HL-60 (cell line): ENCODE results near the gene TRIM9.

Experiments
- DNase-seq, 2 experiments: peaks; one replicate each; pipeline ENCODE4 v3.0.0-alpha.2; 2010 to 2020; ENCODE audit warnings: low read depth in 1 of 2, low spot score in 1 of 2
- H3K27ac ChIP-seq: fragments of 250-450 bp; sonication (Bioruptor Pico); replicated peaks from 2 replicates; pipeline ENCODE4 v1.5.1; 2020; ENCODE audit warnings: mild to moderate bottlenecking, moderate library complexity
- H3K27me3 ChIP-seq: fragments of 250-450 bp; sonication (Bioruptor Pico); 2 replicates; pipeline ENCODE4 v1.5.1; 2021; ENCODE audit warnings: mild to moderate bottlenecking, moderate library complexity; ENCODE audit not compliant: insufficient read depth, poor library complexity, severe bottlenecking
- H3K4me3 ChIP-seq: replicated peaks from 2 replicates; pipeline ENCODE4 v1.5.1; 2011; ENCODE audit warnings: mild to moderate bottlenecking, control low read depth, low read length; ENCODE audit not compliant: insufficient read depth
- GABPA ChIP-seq: IDR thresholded peaks from 2 replicates; pipeline ENCODE4 v1.6.1; 2012; ENCODE audit warnings: low read depth
- POLR2AphosphoS5 ChIP-seq: IDR thresholded peaks from 2 replicates; pipeline ENCODE4 v1.6.1; 2012; ENCODE audit warnings: low read depth
- SPI1 ChIP-seq: IDR thresholded peaks from 2 replicates; pipeline ENCODE4 v1.6.1; 2012; ENCODE audit warnings: low read depth, mild to moderate bottlenecking, borderline replicate concordance
- TF ChIP-seq, protein P1 (sequence below): IDR thresholded peaks from one replicate; pipeline ENCODE4 v1.5.1; 2011; ENCODE audit warnings: low read length, control low read depth, inconsistent platforms; ENCODE audit not compliant: insufficient read depth
- TF ChIP-seq, protein P2 (sequence below): IDR thresholded peaks from 2 replicates; pipeline ENCODE4 v1.6.1; 2012; ENCODE audit warnings: low read depth; ENCODE audit not compliant: insufficient replicate concordance

TRIM9 gene

DNA sequence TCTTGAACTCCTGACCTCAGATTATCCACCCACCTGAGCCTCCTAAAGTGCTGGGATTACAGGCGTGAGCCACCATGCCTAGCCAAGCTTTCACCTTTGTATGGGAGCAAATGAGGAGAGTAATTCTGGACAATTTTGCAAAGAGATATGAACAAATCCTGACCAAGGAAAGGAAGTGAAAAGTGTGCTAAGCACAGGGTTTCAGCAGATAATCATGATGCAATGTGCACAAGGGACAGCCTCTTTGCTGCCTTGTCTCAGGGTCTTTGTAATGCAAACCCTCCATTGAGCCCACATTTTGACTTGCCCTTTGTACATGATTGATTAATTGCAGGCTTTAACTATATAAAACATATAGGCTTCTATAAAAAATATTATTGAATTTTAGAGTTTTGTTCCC, 141.4 kb downstream of the TRIM9 start:
- peak; percentile 57; the same call in 1 of the 2 replicates for TF ChIP-seq SPI1
- no peak for TF ChIP-seq POLR2AphosphoS5
- Histone ChIP-seq H3K27me3 (no peaks in the 10 kb centered on the region), H3K4me3 (no peak overlapping the region), H3K27ac (peak overlapping the region; percentile 46)
- DNase-seq = peak in 1 of 2 experiments; percentile 65

DNA sequence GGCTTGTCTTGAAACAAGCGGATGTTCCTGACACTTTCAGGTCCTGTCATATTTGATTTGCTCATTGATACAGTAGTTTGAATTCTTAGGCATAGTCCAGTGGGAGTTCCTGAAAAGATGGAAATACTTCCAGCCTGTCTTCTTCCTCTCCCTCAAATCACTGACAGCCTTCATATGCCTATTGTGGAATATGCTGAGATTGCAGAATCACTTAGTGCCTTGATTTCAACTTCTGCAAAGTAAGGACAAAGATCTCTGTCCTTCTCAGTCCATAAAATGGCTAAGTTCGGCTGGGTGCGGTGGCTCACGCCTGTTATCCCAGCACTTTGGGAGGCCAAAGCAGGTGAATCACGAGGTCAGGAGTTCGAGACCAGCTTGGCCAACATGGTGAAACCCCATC, 143.9 kb downstream of the TRIM9 start:
- TF ChIP-seq POLR2AphosphoS5 = no peak
- no peak for TF ChIP-seq GABPA
- TF ChIP-seq, protein P1, sequence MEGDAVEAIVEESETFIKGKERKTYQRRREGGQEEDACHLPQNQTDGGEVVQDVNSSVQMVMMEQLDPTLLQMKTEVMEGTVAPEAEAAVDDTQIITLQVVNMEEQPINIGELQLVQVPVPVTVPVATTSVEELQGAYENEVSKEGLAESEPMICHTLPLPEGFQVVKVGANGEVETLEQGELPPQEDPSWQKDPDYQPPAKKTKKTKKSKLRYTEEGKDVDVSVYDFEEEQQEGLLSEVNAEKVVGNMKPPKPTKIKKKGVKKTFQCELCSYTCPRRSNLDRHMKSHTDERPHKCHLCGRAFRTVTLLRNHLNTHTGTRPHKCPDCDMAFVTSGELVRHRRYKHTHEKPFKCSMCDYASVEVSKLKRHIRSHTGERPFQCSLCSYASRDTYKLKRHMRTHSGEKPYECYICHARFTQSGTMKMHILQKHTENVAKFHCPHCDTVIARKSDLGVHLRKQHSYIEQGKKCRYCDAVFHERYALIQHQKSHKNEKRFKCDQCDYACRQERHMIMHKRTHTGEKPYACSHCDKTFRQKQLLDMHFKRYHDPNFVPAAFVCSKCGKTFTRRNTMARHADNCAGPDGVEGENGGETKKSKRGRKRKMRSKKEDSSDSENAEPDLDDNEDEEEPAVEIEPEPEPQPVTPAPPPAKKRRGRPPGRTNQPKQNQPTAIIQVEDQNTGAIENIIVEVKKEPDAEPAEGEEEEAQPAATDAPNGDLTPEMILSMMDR = no peak
- no peak for TF ChIP-seq SPI1
- TF ChIP-seq, protein P2, sequence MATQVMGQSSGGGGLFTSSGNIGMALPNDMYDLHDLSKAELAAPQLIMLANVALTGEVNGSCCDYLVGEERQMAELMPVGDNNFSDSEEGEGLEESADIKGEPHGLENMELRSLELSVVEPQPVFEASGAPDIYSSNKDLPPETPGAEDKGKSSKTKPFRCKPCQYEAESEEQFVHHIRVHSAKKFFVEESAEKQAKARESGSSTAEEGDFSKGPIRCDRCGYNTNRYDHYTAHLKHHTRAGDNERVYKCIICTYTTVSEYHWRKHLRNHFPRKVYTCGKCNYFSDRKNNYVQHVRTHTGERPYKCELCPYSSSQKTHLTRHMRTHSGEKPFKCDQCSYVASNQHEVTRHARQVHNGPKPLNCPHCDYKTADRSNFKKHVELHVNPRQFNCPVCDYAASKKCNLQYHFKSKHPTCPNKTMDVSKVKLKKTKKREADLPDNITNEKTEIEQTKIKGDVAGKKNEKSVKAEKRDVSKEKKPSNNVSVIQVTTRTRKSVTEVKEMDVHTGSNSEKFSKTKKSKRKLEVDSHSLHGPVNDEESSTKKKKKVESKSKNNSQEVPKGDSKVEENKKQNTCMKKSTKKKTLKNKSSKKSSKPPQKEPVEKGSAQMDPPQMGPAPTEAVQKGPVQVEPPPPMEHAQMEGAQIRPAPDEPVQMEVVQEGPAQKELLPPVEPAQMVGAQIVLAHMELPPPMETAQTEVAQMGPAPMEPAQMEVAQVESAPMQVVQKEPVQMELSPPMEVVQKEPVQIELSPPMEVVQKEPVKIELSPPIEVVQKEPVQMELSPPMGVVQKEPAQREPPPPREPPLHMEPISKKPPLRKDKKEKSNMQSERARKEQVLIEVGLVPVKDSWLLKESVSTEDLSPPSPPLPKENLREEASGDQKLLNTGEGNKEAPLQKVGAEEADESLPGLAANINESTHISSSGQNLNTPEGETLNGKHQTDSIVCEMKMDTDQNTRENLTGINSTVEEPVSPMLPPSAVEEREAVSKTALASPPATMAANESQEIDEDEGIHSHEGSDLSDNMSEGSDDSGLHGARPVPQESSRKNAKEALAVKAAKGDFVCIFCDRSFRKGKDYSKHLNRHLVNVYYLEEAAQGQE = no peak
- Histone ChIP-seq H3K27ac (no peak overlapping the region), H3K27me3 (no peaks in the 10 kb centered on the region), H3K4me3 (no peak overlapping the region)
- no peak for DNase-seq

DNA sequence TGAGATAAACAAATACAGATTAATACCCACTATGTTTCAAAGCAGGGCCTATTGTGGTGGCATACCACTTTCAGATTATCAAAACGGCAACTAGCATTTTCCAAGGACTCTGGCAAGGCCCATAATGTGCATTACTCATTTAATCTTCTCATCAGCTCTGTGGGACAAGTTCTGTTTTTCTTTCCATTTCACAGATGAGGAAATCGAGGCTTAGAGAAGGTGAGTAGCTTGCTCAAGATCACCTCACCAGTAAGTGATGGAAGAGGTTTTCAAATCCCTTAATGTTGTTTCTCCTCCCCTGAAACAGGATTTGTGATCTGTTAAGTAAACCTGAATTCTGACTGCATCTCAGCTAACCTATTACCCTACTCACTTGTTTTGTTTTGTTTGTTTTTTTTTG, 146.7 kb downstream of the TRIM9 start:
- H3K27me3 ChIP-seq = no peaks in the 10 kb centered on the region
- TF ChIP-seq, protein P2 = no peak
- no peak for TF ChIP-seq SPI1
- TF ChIP-seq, protein P1 = no peak
- no peak for TF ChIP-seq GABPA
- no peak for TF ChIP-seq POLR2AphosphoS5
- H3K4me3 ChIP-seq = no peak overlapping the region
- no peak for DNase-seq
- no peak overlapping the region for H3K27ac ChIP-seq

DNA sequence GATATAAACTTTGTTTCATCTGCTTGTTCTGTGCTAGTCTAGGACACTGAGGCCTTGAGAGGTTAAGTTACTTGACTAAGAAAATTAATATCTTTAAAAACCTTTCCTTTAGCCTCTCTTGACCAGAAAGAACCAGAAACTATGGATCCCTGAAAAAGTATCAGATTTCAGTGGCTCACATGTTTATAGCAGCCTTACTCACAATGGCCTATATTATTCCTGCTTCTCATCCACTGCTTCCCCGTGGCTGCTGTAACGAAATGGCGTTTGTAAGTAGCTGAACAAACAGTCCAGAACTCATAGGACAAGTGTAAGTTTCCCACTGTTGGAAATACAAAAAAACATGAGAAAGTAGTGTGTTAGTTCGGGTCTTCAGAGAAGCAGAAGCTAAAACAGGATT, 147.5 kb downstream of the TRIM9 start:
- TF ChIP-seq POLR2AphosphoS5 = no peak
- TF ChIP-seq, protein P1 = no peak
- no peak overlapping the region for H3K4me3 ChIP-seq
- no peak overlapping the region for H3K27ac ChIP-seq
- DNase-seq = no peak
- no peaks in the 10 kb centered on the region for H3K27me3 ChIP-seq
